NCI-H524 (cell line): ENCODE measurements around the gene AATF.
A peak's percentile ranks its signal among the peaks of the same experiment; 100 is the strongest.

Experiments used
- DNase-seq, 2 experiments: peaks; one replicate each; lab custom pipeline; 2025; lab: John Stamatoyannopoulos, UW

AATF gene, protein sequence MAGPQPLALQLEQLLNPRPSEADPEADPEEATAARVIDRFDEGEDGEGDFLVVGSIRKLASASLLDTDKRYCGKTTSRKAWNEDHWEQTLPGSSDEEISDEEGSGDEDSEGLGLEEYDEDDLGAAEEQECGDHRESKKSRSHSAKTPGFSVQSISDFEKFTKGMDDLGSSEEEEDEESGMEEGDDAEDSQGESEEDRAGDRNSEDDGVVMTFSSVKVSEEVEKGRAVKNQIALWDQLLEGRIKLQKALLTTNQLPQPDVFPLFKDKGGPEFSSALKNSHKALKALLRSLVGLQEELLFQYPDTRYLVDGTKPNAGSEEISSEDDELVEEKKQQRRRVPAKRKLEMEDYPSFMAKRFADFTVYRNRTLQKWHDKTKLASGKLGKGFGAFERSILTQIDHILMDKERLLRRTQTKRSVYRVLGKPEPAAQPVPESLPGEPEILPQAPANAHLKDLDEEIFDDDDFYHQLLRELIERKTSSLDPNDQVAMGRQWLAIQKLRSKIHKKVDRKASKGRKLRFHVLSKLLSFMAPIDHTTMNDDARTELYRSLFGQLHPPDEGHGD

DNA sequence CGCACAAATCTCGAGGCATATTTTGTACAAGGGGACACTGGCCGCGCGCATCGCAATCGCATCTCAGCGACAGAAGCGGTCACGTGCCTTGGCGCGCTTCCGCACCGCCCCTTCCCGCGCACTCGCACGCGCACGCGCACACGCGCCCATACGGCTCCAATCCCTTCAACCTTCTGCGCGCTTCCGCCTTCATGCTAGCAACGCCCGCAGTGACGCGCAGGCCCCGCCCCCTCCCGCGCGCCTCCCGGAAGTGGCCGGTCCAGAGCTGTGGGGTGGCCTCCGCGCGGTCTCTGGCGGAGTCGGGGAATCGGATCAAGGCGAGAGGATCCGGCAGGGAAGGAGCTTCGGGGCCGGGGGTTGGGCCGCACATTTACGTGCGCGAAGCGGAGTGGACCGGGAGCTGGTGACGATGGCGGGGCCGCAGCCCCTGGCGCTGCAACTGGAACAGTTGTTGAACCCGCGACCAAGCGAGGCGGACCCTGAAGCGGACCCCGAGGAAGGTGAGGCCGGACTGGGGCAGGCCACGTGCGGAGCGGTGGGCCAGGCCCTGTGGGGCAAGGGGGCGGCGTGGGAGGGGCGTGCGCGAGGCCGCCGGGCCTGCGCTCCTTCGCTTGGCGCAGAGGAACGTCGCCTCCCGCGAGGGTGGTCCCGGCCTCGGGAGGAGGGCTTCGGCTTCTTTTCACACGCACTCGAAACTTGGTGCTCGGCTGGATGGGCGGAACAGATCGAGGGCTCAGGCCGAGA is at the start of gene AATF:
AATF (plus strand) TSS at position 238 of the 744 bp plus-strand sequence; CDS start at position 410, 172 bp downstream.
- DNase-seq = peak; percentile 96 to 98

DNA sequence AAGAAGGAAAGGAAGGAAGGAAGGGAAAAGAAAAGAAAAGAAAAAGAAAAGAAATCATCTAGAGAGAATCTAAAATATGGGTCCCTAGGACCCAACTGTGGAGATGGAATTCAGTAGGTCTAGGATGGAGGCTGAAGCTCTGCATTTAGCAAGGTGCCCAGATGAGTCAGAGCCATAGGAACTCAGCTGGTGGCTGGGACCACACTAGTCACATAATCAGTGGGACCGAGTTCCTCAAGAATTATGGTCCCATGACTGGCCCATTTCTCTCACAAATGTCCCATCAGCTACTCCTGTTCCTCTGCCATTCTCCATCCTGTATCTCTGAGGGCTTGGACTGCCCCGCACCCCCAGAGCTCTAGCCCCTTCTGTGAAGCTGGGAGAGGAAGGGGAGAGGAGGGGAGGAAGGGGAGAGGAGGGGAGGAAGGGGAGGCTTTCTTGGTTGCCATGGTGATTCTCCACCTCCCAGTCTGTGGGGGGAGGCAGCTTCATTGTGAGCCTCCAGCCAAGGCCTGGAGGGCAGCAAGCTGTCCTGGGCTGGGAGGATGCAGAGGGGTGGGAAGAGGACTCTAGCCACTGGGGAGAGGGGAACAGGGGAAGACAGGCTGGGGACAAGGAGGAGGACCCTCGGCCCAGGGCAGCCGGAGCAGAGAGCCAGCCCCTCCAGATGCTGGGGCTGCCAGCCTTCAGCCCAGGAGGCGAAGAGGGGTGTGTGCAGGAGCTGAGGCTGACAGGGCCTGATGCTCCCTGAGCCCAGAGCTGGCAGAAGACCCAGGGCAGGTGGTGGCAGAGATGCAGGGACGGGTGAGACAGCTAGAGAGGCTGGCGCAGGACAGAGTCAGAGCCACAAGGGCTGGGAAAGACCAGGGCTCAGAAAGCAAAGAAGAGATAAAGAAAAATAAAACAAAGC is 49.2 kb upstream of the AATF start:
- DNase-seq = peak; percentile 33 to 64

DNA sequence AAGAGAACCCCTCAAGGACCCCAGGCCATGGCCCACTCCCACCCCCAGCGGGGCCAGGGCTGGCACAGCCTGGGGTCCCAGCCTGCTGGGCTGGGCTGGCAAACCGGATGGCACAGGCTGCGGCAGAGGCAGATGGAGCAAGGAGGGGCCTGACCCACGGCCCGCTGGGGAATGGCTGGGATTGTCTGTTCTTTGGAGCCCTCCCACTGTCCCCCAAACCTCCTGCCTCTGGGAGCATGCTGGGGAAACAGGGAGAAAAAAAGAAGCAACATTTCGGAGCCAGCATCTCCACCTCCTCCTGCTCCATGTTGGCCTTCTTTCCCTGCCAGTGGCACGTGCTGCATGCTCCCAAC is 48.6 kb upstream of the AATF start:
- peak in 1 of 2 experiments; percentile 49 for DNase-seq

GRCh38 chr17:36901506-36901905 is 47.2 kb upstream of the AATF start:
- no peak for DNase-seq

DNA sequence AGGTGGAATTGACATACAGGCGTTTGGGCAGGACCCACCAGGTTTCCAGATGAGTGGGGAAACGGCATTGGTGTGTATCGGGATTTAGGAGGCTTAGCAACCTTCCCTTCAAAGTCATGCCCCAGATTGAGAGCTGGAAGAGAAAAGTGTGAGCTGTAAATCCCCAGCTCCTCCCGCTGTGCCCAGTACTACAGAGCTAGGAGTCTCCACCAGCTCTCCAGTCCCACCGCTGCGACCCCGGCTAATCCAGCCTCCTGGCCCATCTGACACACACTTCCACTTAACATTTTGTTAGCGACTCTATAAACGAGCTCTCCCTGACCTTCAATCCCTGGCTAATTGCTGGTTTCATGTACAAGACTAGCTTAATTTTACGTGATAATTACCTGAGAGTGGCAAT is 41.3 kb upstream of the AATF start:
- peak; percentile 70 to 75 for DNase-seq

- no peak for DNase-seq
These were observed 38.2 kb upstream of the AATF start for GRCh38 chr17:36910513-36910912.

- no peak for DNase-seq
These were observed 37.8 kb upstream of the AATF start for GRCh38 chr17:36911001-36911400.

DNA sequence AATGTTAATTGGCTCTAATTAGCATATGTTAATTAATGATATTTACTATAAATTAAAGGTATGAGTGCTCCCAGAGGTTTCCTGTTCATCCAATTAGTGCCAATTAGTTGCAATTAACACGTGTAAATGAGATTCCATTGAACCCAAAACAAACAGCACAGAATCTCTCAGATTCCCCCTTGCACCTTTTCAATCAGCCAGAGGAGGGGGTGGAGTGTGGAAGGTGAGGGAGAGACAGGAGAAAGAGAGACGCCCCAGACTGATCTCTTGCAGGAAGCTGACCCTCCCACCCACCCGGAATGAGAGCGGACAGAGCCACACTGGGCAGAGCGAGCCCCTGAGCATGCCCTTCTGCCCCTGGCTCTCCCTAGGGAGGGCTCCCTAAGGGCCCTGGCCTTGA is 35.6 kb upstream of the AATF start:
- no peak for DNase-seq

DNA sequence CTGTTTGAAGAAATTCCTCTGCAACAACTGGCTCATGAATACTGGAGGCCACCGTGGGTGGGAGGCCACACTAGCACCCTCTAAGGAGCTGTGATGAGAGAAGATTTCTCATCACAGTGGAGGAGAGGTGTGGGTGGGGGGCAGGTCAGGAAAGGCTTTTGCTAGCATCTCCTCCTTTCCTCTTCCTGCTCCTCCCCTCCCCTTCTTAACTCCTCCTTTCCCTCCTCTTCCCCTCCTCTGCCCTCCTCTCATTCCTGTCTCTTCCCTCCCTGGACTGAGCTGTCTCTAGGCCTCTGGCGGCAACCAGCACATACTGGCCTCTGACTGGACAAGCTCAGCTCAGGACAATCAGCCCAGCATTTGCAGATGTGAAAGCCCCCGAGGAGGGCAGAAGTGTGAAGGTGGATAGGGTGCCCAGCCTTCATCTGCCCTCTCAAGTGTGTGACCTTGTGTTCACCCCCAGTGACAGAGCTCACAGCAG is 30.5 kb upstream of the AATF start:
- DNase-seq = no peak

GRCh38 chr17:36919407-36919968 is 29.3 kb upstream of the AATF start:
- no peak for DNase-seq

DNA sequence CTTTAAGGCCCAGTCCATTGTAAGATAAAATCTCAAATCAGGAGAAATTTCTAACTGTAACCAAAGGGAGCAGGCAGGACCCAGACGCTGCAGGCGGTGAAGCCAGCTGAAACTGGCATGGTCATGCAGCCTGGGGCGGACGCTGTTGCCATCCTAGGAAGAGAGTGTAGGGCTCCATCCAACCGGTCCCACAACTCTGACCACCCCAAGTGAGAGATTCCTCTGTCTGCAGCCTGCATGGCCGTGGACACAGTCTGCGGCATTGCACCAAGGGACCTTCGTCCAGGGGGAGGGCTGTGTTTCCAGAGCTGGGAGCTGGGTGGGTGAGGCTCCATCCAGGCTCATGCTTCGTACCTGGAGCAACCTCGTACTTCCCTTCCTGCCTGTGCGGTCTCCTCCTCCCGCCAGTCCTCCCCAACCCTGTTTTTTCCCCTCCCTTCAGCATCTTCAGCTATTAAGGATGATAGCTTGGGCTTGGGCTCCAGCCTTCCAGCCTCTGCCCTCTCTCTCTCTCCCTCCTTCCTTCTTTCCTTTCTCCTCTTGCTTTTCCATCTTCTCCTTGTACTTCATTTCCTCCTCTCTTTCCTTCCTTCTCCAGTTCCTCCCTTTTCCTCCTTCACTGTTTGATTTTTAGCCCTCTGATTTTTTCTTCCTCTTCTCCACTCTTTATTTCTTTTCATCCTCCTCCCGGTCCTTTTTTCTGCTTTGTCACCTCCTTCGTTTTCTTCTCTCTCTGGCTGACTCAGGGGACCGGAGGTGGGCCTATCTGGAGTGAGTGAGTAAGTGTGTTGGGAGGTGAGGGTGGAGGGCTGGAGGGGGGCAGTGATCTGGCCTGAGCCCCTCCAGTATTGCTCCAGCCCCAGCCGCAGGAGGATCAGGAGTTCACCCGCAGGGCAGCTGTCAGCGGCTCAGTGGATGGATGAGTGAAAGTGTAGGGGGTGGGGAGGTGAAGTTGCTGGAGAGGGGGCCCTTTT is 28.4 kb upstream of the AATF start:
- peak in 1 of 2 experiments; percentile 24 for DNase-seq

- DNase-seq = peak; percentile 44 to 75
These were observed 27.5 kb upstream of the AATF start for GRCh38 chr17:36921095-36921851.

- DNase-seq = no peak
These were observed 26.6 kb upstream of the AATF start for GRCh38 chr17:36922175-36922574.

DNA sequence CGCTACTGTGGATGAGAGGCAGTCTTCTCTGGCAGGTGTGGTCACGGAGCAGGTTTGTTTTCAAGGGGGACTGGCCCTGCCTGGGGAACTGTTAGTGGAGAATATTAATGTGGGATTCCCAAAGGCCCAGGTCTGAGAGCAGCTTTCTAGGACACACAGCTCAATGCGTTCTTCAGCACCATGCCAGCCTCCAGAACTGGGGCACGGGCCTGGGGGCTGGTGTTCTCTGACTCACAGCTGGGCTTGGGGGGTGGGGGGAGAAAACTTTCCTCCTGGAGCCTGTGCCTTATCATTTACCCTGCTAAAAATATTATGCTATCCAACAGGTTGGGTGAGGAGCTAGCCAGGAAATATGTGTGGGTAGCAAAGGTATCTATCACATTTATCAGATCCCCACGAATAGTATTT is 24.9 kb upstream of the AATF start:
- no peak for DNase-seq

GRCh38 chr17:36926226-36926625 is 22.5 kb upstream of the AATF start:
- DNase-seq = no peak

DNA sequence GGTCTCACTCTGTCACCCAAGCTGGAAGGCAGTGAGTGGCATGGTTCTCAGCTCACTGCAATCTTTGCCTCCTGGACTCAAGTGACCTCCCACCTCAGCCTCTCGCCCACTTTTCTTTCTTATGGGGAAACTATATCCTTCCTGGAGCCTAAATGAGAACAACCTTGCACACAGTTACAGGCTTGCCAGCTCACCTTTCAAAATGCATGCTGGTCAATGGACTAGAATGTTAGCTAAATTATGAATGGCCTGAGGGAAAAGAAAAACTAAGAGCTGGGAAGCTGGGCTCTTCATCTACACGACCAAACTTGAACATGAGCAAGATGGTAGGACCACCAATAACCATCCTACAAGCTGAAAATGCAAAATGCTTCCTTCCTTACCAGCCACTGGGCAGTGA is 22.1 kb upstream of the AATF start:
- DNase-seq = no peak

- no peak for DNase-seq
These were observed 20.0 kb upstream of the AATF start for GRCh38 chr17:36928471-36929345.

- no peak for DNase-seq
These were observed 18.7 kb upstream of the AATF start for GRCh38 chr17:36929851-36930582.
